ENCODE results near the gene CRTC3.
A peak's percentile ranks its signal among the peaks of the same experiment; 100 is the strongest.
"Not testable (repeated sequence)": the region's sequence is repeated elsewhere in the genome, so short reads cannot be mapped to it uniquely, and the experiment has no call there.

Gene CRTC3

DNA sequence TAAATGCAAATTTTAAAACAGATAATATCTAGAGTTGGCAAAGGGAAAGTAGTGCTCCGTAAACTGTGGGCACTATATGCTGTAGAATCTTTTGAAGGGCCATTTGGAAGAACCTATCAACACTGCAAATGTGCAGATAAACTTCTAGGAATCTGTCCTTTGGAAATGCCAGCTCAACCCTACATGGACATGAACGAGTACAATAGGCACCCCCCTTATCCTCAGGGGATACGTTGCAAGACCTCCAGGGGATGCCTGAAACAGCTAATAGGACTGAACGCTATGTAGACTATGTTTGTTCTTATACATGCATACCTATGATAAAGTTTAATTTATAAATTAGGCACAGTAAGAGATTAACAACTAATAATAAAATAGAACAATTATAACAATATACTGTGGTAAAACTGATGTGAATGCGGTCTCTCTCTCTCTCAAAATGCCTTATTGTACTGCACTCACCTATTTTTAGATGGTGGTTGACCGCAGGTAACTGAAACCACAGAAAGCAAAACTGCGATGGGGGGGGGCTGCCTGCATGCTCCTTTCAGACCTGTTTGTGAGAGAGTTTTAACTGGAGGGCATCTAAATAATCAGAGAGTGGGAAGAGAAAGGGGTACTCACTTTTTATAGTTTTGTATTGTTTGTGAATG lies 127.9 kb downstream of the CRTC3 start:
- DNase-seq, result peak; percentile 73

DNA sequence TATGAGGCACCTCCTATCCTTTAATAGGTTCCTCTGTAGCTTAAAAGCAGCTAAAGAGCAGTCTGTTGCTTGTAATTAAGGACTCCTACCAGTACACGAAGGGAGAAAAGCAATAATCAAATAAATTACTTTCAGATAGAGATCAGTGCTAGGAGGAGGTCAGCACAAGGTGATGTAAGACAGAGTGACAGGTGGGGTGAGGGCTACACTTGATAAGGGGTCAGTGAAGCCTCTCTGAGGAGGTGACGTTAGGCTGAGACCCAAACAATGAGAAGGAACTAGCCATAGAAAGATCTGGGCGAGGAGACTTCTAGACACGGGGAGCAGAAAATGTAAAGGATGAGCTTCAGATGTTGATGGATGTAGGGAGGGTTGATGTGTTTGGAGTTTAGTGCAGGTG lies 129.8 kb downstream of the CRTC3 start:
- DNase-seq, result no peak

DNA sequence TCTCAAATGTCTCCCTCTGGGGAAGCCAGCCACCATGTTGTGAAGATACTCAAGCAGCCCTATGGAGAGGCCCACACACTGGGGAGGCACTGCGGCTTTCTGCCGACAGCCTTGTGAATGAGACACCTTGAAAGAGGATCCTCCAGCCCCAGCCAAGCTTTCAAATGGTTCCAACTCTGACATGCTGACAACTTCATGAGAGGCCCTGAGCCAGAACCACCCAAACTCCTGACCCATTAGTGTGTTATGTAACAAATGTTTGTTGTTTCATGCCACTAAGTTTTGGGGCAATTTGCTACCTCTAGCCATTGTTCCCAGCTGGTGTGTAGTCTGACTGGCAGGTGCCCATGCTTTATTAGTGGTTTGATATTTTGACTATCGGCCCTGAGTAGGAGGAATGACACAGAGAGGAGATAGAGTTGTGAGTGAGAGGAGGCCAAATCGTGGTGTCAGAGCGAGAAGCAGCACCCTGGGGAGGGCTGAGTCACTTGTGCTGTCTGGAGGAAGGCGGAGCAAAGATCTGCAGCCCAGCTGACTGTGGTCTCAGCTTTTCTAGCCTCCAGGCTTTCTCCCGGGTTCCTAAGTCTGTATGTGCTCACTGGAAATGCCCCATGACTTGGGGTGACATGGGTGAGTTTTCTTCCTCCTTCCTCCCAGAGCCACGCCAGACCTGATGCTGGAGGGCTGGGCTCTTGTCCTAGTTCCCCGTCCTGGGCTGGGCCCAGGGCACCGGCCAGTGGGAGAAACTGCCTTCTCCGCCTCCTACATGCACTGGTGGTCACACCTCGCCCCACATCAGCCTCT lies 130.7 kb downstream of the CRTC3 start:
- DNase-seq, result peak; percentile 92

DNA sequence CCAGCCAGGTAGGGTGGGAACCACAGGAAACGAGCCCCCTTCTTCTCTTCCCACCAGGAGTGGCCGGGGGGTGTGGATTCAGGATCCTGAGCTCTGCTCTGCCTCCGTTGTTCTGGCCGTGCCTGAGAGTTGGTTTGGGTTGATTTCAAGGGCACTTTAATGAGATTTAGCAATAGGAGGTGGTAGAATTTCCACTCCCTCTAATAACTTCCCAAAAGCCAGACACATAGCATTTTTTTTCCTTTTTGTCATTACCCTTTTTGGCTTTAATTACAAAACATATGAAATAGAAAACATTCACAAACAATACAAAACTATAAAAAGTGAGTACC lies 131.2 kb downstream of the CRTC3 start:
- DNase-seq, result not testable (repeated sequence)

DNA sequence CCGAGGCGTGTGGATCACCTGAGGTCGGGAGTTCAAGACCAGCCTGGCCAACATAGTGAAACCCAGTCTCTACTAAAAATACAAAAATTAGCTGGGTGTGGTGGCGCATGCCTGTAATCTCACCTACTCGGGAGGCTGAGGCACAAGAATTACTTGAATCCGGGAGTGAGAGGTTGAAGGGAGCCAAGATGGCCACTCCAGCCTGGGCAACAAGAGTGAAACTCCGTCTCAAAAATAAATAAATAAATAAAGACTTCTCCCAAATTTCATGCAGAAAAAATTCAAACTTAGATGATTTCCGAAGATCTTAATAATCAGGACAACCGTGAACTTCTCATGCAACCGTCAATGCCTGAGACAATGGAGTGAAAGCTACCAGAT lies 134.3 kb downstream of the CRTC3 start:
- DNase-seq, result not testable (repeated sequence)

DNA sequence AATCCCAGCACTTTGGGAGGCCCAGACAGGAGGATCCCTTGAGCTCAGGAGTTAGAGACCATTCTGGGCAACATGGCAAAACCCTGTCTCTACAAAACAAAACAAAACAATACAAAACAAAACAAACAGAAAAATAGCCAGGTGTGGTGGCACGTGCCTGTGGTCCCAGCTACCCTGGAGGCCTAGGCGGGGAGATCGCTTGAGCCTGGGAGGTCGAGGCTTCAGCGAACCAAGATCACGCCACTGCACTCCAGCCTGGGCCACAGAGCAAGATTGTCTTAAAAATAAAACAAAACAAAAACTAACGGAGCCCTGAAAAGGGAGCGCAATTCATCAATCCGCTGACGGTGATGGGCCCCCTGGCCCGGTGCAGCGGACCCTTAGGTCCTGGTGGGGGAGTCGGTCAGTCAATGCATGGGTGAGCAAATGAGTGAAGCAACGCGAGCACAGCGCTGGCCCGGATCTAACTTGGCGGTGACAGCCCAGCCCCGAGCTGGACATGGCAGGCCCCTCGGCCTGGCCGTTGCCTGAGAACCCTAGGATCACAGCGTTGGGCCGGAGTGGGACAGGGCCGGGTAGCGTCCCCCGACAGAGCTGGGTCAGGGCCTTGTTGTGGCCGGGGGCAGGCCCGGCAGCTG lies 135.0 kb downstream of the CRTC3 start:
- no peak for DNase-seq

DNA sequence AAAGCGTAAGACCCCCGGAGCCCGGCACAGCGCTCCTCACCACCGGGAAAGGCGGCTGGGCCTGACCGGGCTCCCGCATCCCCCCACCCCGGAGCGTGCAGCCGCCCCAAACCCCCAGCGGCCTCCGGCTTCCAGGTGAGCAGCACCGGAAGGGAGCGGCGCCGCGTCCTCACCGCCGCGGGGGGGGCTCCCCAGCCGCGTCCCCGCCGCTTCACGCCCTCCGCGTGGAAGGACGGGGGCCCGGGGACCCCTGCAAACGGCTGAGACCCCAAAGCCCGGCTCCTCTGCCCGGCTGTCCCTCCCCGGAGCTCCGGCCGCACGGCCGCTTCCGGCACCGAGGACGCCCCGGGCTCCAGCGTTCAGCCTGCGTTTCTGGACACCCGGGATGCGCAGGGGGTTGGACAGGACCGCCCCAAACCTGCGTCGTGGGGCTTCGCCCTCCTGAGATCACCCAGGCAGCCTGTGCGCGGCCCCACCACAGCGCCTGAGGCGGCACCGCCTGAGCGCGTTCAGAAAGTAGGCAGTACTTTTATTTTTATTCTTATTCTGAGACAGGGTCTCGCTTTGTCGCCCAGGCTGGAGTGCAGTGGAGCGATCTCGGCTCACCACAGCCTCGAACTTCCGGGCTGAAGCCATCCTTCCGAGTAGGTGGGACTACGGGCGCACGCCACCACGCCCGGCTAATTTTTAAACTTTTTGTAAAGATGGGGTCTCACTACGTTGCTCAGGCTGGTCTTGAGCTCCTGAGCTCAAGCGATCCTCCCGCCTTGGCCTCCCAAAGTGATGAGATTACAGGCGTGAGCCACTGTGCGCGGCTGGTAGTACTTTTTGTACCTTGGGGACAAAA lies 135.8 kb downstream of the CRTC3 start:
- DNase-seq, result peak; percentile 75

DNA sequence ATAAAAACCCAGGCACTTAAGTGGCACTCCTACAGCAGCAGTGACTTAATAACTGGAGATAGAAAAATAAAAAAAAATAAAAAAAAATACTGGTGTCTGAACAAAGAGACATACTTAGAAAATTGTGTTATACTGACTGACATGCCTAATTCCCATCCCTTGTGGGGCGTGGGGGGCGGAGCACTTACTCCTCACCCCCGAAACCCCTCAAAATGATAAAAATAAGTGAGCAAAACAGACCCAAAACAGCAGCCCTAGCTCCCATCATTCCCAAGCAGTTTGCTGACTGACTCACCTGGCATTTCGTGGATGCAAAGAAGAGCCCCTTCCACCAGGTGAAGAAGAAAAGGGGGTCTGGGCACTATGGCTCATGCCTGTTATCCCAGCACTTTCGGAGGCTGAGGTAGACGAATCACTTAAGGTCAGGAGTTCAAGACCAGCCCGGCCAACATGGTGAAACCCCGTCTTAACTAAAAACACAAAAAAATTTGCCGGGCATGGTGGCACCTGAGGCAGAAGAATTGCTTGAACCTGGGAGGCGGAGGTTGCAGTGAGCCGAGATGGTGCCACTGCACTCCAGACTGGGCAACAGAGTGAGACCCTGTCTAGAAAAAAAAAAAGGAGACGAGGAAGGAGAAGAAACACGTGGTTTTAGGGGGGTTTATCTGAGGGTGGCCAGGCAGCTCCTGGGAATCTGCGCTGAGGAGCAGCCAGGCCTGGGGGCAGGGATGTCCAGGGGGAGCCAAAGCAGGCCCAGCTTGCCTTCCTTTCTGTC lies 136.6 kb downstream of the CRTC3 start:
- DNase-seq, result no peak

DNA sequence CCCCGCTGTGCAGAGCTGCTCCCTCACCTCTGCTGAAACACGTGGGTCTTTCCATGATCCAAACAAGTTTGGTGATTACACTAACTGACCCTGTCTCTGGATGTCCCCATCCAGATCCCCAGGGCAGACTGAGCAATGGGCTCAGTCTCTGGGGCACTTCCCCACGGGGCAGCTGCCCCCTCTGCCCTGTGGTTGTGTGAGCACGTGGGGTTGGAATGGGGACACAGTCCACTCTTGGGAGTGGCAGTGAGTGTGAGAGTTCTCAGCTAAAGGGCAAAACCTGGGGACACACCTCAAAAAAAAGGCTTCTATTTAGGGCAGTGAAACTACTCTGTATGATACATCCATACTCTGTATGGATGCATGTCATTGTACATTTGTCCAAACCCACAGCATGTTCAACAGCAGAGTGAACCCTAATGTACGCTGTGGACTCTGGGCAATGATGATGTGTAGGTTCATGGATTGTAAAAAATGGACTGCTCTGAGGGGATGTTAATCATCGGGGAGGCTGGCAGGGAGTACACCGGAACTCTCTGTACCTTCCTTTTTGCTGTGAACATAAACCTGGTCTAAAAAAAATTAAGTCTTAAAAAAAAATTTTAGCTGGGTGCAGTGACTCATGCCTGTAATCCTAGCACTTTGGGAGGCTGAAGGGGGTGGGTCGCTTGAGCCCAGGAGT lies 137.5 kb downstream of the CRTC3 start:
- no peak for DNase-seq

DNA sequence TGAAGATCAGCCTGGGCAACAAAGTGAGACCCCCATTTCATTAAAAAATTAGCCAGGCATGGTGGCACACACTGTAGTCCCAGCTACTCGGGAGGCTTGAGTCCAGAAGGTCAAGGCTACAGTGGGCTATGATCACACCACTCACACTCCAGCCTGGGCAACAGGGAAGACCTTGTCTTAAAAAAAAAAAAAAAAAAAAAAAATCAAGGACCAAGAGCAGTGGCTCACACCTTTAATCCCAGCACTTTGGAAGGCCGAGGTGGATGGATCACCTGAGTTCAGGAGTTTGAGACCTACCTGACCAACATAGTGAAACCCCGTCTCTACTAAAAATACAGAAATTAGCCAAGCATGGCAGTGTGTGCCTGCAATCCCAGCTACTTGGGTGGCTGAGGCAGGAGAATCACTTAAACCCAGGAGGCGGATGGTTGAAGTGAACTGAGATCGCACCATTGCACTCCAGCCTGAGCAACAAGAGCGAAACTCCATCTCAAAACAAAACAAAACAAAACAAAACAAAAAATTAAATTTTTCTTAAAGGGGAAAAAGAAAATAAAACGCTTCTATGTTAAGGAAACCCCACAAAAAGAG lies 138.1 kb downstream of the CRTC3 start:
- DNase-seq, result not testable (repeated sequence)

DNA sequence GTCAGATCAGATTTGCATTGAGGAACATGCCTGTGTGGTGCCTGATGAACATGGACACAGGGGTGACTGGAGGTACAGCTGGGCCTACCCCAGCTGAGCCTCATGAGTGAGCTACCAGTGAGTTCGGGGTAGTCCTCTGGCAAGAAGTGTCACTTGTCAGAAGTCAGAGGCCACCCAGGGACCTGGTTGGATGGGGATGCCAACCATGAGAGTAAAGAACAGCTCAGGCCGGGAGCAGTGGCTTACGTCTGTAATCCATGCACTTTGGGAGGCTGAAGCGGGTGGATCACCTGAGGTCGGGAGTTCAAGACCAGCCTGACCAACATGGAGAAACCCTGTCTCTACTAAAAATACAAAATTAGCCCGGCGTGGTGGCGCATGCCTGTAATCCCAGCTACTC lies 140.9 kb downstream of the CRTC3 start:
- DNase-seq, result not testable (repeated sequence)

DNA sequence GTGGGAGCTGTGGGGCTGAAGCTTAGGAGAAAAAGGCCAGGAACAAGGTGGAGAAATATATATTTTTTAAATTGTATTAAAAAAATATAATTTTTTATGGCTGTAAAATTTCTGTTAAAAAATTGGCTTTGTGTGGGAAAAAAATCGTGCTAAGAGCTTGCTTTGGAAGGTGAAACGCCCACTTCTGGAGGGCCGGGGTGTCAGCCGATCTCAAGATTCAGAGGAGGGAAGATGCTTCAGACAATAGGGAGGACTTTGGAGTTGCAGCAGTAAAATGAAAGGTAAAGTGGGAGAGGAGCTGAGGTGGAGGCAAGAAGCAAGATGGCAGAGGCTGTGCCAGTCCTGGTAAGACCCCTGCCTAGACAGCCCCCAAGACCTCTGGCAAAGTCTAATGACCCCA lies 141.5 kb downstream of the CRTC3 start:
- no peak for DNase-seq

DNA sequence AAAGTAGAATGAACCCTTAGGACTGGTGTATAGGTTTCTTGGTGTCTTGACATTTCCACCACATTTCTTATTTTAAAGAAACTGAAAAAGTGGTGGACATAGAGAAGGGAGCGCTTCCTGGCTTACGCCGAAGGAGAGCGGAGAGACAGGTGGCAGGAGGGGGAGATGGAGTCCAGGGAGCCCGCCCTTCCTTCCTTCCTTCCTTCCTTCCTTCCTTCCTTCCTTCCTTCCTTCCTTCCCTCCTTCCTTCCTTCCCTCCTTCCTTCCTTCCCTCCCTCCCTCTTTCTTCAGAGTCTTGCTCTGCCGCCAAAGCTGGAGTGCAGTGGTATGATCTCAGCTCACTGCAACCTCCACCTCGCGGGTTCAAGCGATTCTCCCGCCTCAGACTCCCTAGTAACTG lies 143.6 kb downstream of the CRTC3 start:
- DNase-seq, result not testable (repeated sequence)

DNA sequence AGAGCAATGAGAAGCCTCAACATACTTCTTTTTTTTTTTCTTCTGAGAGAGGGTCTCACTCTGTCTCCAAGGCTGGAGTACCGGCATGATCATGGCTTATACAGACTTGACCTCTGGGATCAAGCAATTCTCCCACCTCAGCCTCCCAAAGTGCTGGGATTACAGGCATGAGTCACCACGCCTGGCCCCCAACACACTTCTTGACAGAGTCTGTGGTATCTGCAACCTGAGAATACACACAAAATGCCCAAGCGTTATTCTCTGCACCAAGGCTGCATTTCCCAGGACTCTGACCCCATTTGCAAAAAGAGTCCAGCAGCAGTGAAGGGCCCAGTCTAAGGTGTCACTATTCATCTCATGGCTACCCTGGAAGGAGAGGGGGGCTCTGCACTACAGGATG lies 144.8 kb downstream of the CRTC3 start:
- no peak for DNase-seq

DNA sequence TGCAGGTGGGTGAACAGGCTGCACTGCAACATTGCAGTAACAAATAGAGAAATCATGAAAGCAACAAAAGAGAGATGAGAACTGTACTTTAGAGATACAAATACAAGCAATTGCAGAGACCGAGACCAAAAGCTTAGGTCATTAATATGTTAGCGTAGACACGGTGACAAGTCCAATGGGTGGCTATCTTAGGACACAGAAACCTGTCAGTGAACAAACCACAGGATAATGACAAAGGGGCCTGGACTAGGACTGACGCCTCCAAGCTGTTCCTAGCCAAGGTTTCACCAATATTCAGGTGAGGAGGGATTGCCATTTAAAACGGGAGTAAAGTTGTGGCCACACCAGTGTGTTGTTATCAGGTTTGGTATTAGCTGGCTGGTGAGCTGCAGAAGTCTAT lies 145.7 kb downstream of the CRTC3 start:
- no peak for DNase-seq

DNA sequence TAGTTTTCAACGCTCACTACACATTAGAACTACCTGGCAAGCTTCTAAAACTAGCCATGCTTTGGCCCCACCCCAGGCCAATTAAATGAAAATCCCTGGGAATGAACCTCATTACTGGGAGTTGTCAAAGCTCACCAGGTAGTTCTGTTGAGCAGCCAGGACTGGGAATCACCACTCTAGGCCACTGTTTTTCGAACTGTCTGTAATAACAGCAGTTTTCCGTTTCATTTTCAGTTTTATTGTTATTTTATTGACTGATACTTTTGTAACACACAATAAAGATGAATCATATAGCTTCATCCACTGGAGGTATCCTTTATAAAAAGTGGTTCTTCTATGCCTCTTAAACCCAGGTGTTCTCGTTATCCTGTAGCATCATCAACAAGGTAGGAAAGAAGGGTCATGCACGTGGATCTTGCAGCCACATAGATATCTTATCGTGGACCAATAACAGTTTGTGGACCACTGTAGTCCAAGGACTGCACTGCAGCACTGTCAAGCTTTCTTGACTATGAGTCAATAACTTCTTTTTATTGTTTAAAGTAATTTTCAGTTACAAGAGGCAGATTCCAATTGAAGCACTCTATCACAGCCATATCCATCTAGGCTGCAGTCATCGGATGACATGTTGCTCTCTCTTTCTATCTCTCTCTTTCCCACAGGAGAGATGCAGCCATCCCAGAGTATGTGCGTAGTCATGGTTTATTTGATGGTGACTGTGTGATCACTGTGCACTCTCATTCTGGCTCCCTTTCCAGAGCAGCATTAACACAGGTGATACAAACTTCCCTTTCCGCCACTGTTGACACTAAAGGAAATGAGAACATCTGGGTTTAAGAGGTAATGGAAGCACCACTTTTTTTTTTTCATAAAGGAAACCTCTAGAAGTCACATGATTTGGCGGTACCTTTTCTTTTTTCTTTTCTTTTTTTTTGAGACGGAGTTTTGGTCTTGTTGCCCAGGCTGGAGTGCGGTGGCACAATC lies 148.4 kb downstream of the CRTC3 start:
- DNase-seq, result peak; percentile 44

DNA sequence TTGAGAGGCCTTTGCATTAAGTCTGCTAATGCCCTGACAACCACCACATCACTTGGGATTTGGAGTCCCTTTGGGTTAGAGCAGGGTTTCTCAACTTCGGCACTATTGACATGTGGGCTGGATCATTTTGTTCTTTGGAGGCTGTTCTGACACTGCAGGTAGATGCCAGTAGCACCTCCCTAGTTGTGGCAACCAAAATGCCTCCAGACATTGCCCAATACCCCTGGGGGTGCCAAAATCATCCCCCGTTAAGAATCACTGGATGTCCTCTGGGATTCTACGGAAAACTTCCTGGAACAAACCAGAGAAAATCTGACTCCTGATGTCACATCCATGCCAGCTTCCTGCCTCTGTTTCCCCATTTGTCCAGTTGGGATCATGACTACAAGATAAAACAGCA lies 150.2 kb downstream of the CRTC3 start:
- no peak for DNase-seq

DNA sequence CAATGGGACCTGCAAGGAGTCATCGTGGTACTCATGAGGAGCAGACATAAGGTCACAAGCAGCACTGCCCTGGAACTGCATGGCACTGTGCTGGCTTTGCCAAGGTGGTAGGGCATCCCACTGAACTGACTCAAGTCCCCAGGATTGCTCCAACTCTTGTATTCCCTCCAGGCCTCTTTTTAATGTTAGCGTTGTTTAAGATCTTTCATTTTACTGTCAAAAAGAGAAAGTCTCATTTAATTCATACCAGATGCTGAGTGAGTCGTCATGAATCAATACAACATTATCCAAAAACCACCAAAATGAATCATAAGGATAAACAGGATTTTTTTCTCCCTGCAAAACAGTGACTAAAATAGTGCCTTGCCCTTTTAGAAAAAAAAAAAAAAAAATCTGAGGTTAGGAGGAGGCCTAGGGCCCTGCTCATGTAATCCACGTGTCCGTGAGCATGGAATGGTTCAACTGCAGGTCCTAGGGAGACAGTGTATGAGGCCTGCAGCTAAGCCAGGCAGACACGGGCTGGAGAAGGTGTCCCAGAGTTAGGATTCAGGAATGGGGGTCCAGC lies 150.7 kb downstream of the CRTC3 start:
- no peak for DNase-seq

DNA sequence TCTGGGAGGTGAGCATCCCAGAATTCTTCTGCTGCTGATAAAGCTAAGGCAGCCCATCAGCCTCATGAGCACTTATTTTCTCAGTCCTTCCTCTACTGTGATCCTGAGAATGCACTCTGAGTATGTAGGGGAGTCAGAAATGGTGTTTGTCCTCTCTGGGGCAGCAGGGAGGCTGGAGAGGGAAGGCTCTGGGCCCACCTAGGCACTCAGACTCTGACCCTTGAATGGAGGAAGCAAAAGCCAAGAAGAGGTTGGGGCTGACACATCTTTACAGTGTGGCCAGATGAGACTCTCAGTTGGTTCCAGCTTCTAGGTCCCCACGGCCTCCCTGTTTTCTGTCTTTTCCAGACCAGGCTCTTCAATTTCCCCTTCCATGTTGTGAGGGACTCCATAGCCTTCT lies 151.3 kb downstream of the CRTC3 start:
- DNase-seq, result no peak

DNA sequence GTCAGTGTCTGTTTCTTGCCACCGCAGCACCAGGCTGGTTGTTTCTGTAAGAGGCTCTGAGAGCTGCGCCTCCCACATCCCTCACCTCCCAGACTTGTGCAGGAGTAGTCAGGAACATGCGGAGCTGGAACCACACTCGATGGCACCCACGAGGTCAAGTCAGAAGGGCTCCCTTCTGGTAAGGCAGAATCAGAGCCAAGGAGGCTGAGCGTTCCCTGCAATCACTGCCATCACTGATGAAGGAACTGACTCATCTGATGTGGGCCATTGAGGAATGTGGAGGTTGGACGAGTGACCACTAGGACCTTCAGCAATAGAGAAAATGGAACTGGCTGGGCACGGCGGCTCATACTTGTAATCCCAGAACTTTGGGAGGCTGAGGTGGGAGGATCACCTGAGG lies 151.8 kb downstream of the CRTC3 start:
- no peak for DNase-seq

Data from activated CD4-positive, alpha-beta T cell treated with anti-CD3 and anti-CD28 coated beads, Interleukin-2, amount 50 U/mL, for 16 hours (primary cell).